Stimulated activated CD4-positive, alpha-beta T cell treated with anti-CD3 and anti-CD28 coated beads, Interleukin-15, amount 100 ng/mL, for 48 hours (primary cell): Measurements from ENCODE around the gene TULP4.
"Not testable (repeated sequence)": the region's sequence is repeated elsewhere in the genome, so short reads cannot be mapped to it uniquely, and the experiment has no call there.

Source experiments
- DNase-seq, 2 donors: peaks; one replicate each; pipeline ENCODE4 v3.0.0-alpha.2; 2020; ENCODE audit warnings: low read depth in 2 of 2

The TULP4 gene

GRCh38 chr6:158529629-158530028, 217.4 kb downstream of the TULP4 start:
- DNase-seq = no peak

- no peak for DNase-seq
Observed at GRCh38 chr6:158531566-158531965, 219.3 kb downstream of the TULP4 start.

GRCh38 chr6:158531970-158532369, 219.7 kb downstream of the TULP4 start:
- DNase-seq = no peak

DNA sequence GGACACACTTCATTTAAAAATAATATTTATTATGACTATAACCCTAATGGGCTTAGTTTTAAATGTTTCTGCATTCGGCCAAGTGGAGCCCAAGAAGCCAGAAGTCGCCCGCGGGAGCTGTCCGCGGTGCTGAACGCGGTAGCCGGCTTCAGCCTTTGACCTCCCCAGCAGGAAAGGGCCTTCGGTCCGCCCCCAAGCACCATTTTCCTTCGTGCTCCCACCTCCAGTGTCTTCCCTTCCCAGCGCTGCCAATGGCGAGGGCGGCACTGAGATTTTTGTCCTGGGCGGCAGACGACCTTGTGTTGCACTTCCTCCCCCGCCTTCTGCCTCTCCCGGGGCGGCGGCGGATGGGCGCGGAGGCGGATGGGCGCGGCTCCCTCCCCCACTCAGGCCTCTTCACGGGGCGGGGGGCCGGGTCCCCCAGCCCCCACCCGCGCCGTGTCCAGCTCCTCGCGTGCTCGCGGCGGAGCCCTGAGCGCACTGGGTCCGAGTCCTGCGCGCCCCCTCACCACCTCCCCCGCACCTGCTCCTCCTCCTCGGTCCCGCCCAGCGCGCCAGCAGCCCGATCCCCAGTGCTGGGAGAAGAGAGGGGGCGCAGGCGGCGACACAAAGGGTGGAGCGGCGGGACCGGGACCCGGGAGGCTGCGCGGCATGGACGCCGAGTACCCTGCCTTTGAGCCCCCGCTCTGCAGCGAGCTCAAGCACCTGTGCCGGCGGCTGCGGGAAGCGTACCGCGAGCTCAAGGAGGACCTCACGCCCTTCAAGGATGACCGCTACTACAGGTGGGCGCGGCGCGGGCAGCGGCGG, 224.0 kb downstream of the TULP4 start:
- DNase-seq = peak; percentile 33 to 53

DNA sequence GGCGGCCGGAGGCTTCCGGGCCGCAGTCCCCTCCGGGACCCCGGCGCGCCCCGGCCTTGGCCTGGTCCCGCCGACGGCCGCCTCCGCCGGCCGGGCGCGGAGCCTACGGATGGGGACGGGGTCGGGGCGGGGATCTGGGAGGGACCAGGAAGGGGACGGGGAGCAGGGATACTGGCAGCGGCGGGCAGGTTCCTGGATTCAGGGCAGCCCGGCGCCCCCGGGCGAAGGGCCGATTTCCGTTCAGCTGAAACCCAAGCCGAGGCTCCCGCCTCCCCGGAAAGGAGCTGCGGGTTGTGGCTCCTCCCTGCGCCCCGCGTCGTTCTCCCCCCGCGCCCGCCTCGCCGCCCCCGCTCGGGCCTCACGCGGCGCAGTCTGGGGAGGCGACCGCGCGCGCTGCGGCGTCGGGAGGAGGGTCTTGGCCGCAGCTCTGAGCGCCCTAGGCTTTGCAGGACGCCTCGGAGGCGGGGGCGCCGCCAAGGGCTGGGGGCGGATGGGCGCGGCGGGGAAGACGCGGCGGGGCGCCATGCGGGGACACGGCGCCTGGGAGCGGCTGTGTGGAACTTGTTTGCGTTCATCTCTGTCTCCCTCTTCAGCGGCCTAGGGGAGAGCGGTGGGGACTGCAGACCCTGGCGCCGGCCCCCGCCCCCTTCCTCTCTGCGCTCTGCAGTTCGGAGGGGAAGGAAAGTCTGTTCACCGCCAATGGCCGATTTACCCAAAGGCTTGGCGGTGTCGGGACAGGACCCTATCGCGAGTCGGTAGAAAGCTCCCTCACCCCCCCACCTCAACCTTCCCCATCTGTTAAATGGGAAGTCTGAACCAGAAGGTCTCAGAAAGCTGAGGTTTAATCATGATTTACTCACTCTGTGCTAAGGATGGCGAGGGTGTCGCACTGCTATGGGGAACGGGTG, 224.9 kb downstream of the TULP4 start:
- DNase-seq = no peak

DNA sequence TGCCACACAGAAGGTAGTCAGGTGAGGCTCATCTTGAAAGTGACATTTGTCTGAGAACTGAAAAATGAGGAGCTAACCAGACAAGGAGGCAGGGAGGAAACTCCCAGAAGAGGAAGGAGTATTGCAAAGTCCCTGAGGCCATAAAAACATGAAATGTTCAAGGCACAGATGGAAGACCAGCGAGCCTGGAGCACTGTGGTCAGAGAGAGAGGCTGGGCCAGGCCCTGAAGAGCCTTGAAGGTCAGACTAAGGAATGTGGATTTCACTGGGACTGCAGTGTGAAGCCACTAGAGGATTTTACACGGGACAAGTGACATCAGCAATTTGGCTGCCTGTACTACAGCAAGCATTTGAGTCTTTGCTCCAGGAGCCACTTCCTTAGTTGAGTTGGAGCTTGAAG, 226.5 kb downstream of the TULP4 start:
- DNase-seq = no peak

DNA sequence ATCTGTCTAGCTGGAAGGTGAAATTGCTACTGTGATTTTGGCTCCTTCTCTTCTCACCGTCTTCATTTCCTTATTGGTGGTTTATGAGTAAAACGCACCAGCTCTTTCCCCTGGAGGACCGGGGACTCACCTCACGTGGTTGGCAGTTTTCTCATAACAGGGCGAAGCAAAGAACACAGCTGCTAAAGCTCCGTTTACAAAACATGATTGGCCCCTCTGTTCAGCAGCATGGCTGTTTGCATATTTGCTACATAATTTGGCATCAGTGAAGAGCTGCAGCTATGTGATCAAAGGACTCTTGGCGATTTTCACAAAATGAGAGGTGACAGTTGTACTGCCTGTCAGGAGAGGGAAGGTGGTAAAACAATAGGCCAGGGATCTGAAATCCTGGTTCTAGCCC, 227.1 kb downstream of the TULP4 start:
- DNase-seq = no peak

DNA sequence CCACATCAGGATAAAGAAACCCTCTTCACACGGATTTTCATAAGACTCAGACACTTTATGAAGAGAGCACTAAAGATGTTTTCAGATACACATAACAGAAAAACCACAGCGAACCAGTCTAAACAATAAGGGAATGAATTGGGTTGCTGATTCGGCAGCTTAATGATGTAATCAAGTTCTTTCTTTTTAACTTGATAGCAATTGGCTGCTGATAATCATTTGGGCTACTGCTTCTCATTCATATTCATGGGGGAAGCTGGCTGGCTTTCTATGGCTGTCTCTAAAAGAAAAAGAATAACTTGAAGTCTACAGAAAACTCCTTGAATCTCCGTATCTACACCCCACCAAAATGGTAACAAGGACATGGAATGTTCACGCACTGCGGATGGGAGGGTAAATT, 227.6 kb downstream of the TULP4 start:
- DNase-seq = no peak

GRCh38 chr6:158543606-158544185, 231.4 kb downstream of the TULP4 start:
- DNase-seq = no peak

GRCh38 chr6:158544428-158544827, 232.2 kb downstream of the TULP4 start:
- no peak for DNase-seq

GRCh38 chr6:158545043-158545966, 233.0 kb downstream of the TULP4 start:
- no peak for DNase-seq

DNA sequence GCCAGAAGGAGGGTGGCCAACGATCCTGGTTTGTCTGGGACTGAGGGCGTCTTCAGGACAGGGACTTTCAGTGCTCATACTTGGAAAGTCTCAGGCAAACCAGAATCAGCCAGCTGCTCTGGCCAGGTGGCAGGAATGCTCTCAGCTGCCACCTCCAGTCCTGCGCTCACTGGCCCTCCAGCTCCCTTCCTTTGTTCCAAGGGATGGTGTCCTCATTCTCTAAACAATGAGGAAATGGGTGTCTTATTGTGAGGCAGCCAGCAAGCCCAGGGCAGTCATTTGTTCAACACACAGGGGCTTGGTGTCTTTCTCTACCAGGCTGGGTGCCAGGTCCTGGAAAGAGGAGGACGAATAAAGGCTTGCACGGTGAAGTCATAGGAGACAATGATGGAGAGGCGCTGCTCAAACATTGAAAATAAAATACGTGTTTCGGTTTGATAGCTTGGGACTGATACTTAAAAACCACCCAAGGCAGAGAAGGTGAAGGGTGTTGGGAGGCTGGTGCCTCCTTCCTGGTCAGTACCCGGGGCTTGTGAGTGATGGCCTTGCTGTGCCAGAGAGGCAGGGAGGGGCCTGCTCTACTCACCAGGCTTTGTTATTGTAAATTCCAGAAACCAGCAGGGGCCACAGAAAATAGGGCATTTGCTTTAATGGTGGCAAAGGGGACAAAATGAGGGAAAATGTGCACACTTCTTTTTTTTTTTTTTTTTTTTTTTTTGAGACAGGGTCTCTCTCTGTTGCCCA, 236.3 kb downstream of the TULP4 start:
- no peak for DNase-seq

DNA sequence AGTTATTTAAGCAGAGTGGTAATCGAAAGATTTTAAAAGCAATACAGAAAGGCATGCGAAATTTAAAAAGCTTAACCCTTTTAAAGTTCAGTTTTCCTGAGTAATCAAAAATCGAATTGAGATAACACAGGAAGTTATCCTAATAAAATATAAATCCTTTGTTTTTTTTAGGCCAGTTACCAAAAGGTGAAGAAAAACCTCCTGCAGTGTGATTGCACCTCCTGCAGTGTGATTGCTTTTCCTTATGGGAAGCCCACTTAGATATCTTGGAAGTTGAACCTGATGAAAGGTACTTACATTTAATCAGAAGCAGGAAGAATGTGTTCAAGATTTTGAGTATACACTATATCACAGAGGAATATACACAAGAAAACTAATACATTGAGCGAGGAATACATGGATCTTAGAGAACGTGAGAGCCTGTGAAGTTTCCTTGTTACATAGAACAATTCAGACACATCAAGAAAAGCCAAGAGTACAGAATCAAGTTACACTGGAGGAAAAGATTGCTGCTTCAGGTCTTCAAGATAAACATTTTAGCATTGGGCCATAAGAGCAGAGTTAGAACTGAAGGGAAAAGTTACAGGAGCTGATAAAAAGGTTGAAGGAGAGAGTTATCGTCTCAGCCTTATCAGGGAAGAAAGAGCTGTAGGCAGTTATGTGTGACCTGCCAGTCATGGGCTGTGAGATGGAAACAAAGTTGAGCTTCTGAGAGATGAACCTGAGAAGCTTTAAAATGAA, 240.0 kb downstream of the TULP4 start:
- no peak for DNase-seq

DNA sequence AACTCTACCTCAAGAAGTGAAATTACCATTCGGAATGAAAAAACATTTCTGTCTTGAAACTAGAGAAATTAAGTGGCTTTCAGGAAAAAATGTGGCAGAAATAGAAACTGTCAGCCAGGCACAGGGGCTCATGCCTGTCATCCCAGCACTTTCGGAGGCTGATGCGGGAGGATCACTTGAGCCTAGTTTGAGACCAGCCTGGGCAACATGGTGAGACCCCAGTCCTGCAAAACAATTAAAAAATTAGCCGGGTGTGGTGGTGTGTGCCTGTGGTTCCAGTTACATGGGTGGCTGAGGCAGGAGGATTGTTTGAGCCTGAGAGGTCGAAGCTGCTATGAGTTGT, 240.5 kb downstream of the TULP4 start:
- DNase-seq = no peak

GRCh38 chr6:158554611-158555361, 242.5 kb downstream of the TULP4 start:
- no peak for DNase-seq

GRCh38 chr6:158556113-158556512, 243.8 kb downstream of the TULP4 start:
- no peak for DNase-seq

DNA sequence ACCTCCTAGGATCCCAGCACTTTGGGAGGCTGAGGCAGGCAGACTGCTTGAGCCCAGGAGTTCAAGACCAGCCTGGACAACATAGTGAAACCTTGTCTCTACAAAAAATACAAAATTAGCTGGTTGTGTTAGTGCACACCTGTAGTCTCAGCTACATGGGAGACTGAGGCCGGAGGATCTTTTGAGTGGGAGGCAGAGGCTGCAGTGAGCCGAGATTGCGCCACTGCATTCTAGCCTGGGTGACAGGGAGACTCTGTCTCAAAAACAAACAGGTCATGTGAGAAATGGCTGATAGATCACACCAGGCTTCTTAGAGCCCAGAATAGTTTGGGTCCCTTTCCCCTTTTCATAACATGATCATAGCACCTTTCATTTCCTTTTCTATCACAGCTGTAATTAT, 244.8 kb downstream of the TULP4 start:
- not testable (repeated sequence) for DNase-seq

GRCh38 chr6:158557927-158558326, 245.7 kb downstream of the TULP4 start:
- no peak for DNase-seq
